Right atrium auricular region (tissue), 2 donors: ENCODE results near the gene ALX4. TPM values are rescaled to one million over a fixed set of nuclear protein-coding genes. Genes with fewer than 3 reads are reported as not detected.

Source experiments
- DNase-seq: peaks from one replicate; pipeline ENCODE4 v3.0.0-alpha.2; 2019; ENCODE audit warnings: low spot score
- H3K27ac ChIP-seq, 2 donors: fragments of 200-600 bp; sonication (generic); 1 replicate in 1 of 2; 2 replicates in 1 of 2; pipeline ENCODE4 v1.5.1; 2016 to 2019
- H3K27me3 ChIP-seq, 2 donors: fragments of 200-600 bp; sonication (generic); one replicate each; pipeline versions ENCODE4 v1.5.1 to v1.6.0; 2017 to 2019
- H3K36me3 ChIP-seq: fragments of 200-600 bp; sonication (generic); one replicate; pipeline ENCODE4 v1.5.1; 2016
- H3K4me1 ChIP-seq, 2 donors: fragments of 200-600 bp; sonication (generic); one replicate each; pipeline versions ENCODE4 v1.5.1 to v1.6.0; 2017 to 2019
- H3K4me3 ChIP-seq, 2 donors: fragments of 200-600 bp; sonication (generic); 1 replicate in 1 of 2; 2 replicates in 1 of 2; pipeline ENCODE4 v1.5.1; 2017 to 2019; ENCODE audit warnings: mild to moderate bottlenecking in 1 of 2, moderate library complexity in 1 of 2
- H3K9me3 ChIP-seq, 2 donors: fragments of 200-600 bp; sonication (generic); one replicate each; pipeline ENCODE4 v1.5.1; 2019
- CTCF ChIP-seq, 2 donors: fragments of 200-600 bp; sonication (generic); IDR thresholded peaks; one replicate each; pipeline ENCODE4 v1.5.1; 2019; ENCODE audit warnings: antibody characterized with exemption in 2 of 2
- total RNA-seq, 2 donors: library from RNA; depleted of rRNA; stranded (reverse); fragments of >200 nt; gene quantifications; one replicate each; pipeline ENCODE4 v1.1.0, GENCODE V29; 2016

ALX4 gene
- total RNA-seq, 2 donors from 2014 or later: 0.07 TPM; not detected in 1

- no peaks in the 10 kb centered on the region for H3K27me3 ChIP-seq
- no peak overlapping the region for H3K4me3 ChIP-seq
- H3K36me3 ChIP-seq: no peaks in the 10 kb centered on the region
- DNase-seq: no peak
- H3K4me1 ChIP-seq: no peaks in the 10 kb centered on the region
- no peaks in the 10 kb centered on the region for H3K9me3 ChIP-seq
- no peak for TF ChIP-seq CTCF (IDR thresholded peaks at IDR 0.05)
- H3K27ac ChIP-seq: no peak overlapping the region
Measured at GRCh38 chr11:44270403-44271273, 39.3 kb downstream of the ALX4 start.

GRCh38 chr11:44269369-44270351 lies 40.3 kb downstream of the ALX4 start:
- no peak for TF ChIP-seq CTCF (IDR thresholded peaks at IDR 0.05)
- H3K27ac ChIP-seq: no peak overlapping the region

GRCh38 chr11:44268614-44269080 lies 41.3 kb downstream of the ALX4 start:
- H3K4me1 ChIP-seq: no peaks in the 10 kb centered on the region
- H3K4me3 ChIP-seq: no peak overlapping the region
- TF ChIP-seq CTCF (IDR thresholded peaks at IDR 0.05): no peak
- no peak for DNase-seq
- H3K9me3 ChIP-seq: no peaks in the 10 kb centered on the region
- H3K27ac ChIP-seq: no peak overlapping the region
- H3K36me3 ChIP-seq: no peaks in the 10 kb centered on the region
- H3K27me3 ChIP-seq: no peaks in the 10 kb centered on the region

More at GRCh38 chr11:44269369-44270351, 40.3 kb downstream of the ALX4 start:
- no peaks in the 10 kb centered on the region for H3K27me3 ChIP-seq
- H3K9me3 ChIP-seq: no peaks in the 10 kb centered on the region
- no peak overlapping the region for H3K4me3 ChIP-seq
- DNase-seq: no peak
- H3K4me1 ChIP-seq: no peaks in the 10 kb centered on the region
- no peaks in the 10 kb centered on the region for H3K36me3 ChIP-seq

GRCh38 chr11:44267750-44268613 lies 42.0 kb downstream of the ALX4 start:
- Histone ChIP-seq H3K27me3 (no peaks in the 10 kb centered on the region), H3K36me3 (no peaks in the 10 kb centered on the region), H3K4me3 (no peak overlapping the region), H3K27ac (no peak overlapping the region), H3K4me1 (no peaks in the 10 kb centered on the region), H3K9me3 (no peaks in the 10 kb centered on the region)
- TF ChIP-seq CTCF (IDR thresholded peaks at IDR 0.05): no peak
- DNase-seq: no peak
